GM21717 (cell line): ENCODE measurements around the gene STAT4.

Source experiments
- ATAC-seq: cut with Tn5 transposase; IDR thresholded peaks from one replicate; pipeline ENCODE4 v1.9.1; 2021; ENCODE audit warnings: mild to moderate bottlenecking, moderate library complexity; ENCODE audit not compliant: unreplicated experiment

Gene STAT4

DNA sequence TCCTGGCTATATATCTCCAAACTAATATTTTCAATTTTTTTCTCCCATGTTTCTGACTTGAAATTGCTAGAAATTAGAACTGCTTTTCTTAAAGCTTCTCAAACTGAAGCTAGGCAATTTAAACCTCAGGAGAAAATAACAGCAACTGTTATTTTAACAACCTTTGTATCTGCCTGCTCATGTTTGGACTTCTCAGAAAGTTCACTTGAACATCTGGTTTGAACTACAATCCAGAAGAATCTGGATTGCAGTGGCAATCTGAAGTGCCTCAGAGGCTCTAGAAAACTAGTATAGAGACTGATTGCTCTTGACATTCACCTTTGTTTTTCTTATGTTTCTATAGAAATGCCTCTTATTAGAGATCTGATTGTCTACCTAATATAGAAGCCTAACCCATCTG, 64.1 kb downstream of the STAT4 start:
- no peak for ATAC-seq

DNA sequence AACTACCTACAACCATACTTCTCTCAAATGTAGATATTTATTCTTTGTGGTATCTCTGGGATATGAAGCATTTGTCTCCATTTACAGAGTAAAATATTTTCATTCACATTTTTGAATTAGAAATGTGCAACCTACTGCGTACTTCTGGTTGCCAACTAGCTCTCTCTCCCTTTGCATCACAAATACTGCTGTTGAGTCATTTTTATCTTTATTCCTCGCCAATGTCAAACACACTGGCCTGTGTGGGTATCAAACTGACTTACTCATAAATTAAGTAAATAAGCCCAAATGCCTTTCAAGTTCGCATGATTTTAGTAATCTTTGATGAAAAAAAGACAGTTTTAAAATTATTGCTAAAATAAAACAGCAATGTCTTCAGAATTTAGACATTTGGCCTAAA, 67.3 kb downstream of the STAT4 start:
- ATAC-seq, result no peak

DNA sequence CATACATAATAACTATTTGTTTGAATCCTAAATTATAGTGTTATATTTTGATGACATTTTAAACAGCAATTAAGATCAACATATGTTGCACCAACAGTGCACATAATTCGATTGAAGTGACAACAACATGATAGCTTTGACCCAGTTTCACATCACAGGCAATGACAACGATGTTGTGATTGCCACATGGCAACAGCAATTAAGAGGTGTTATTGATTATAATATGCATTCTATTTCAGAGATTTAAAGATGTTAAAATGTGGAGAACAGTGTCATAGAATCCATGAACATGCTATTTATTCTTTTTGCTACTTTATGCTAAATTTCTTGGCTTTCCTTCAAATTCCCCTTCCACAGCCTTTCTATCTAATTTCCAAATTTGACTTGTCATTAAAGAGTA, 68.5 kb downstream of the STAT4 start:
- ATAC-seq, result no peak

DNA sequence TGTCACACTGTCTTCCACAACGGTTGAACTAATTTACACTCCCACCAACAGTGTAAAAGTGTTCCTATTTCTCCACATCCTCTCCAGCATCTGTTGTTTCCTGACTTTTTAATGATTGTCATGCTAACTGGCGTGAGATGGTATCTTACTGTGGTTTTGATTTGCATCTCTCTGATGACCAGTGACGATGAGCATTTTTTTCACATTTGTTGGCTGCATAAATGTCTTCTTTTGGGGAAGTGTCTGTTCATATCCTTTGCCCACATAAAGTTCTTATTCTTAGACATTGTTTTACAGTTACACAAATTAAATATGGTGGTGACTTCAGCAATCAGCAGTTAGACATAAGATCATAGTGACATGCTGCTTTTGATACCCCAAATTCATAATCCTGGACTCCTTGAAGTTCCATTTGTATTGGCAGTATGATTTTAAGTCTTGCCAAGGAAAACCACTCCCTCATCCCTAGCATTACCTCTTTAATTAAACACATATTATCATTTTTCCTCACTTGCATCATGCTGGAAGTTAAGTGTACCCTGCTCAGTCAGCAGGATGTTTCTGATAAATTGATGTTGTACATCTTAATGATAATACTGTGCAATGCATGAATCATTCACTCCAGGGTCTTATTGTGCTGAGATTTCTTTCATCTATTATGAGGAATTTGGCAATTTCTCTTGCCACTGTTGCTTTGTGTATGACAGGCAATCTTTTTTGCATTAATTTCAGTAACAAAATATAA, 69.2 kb downstream of the STAT4 start:
- no peak for ATAC-seq

DNA sequence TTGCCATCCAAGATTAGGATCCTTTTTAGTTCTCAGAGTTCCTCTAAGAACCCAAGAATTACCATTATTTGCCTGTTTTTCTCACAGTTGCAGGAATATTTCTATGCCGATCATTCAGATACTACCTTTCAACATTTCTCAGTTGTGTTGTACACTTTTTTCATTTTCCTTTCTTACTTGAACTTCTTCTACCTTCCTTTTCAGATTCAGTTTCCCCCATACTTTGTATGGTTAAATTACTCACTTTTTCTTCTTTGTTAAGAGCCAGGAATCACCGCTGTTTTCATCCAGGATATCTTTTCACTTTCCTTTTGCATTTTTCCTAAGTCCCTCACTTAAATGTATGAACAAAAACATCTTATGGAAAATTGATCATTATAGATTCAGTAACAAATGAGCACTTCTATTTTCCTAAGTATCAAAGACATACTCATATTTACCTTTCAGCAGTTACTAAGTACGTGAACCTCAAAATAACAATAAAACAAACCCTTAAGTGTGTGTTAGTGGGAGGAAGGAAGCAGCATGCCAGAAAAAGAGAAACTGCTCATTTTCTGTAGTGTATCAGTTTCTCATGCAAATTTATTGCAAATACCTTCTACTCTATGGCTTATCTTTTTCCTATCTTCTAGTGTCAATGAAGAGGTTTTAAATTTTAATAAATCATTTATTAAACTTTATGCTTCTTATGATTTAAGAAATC, 72.5 kb downstream of the STAT4 start:
- no peak for ATAC-seq

DNA sequence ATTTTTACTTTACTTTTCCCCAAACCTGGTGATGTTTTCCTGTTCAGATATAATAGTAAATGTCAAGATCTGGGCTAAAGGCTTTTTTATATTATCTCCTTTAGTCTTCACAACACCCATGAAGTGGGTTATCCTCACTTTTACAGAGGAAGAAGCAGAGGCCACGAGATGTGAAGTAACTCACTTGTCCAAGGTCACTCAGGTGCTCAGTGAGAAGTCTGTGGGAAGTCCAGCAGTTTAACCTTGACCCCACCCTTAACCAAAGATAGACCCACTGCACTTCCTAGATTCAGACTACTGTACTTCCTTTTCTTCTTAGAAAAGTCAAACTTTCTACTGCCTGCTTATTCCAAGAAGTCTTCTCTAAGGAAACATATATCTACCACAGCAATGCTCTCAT, 80.5 kb downstream of the STAT4 start:
- no peak for ATAC-seq

DNA sequence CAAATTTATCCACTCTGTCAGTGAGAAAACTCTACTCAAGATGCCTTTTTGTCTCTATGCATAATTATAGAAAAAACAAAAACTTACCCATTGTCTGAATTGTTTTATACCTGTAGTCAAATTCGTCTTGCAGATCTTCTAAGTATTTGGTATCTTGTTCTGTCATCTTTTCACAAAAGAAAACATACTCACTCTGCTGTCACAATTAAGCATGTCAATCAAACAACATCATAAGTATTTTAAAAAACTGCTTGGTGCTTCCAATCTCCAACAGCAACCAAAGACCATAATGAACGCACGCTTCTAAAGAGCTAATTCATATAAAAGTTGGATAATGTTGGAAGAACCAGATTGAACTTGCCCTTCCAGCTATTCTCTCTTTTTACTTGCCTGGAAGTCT, 81.2 kb downstream of the STAT4 start:
- ATAC-seq, result no peak

DNA sequence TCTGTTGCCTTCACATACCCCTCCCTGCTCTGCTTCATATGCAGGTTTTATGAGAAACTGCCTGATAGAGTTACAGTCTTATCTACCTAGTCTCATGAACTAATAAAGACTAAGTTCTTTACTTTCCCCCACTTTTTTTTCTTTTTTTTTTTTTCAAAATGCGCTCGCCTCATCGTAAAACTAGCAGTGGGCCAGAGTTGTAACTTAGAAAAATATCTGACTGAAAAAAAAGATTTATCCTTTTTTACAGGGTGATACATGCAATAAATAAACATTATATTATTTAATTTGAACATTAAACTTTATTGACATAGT, 83.9 kb downstream of the STAT4 start:
- ATAC-seq, result no peak

DNA sequence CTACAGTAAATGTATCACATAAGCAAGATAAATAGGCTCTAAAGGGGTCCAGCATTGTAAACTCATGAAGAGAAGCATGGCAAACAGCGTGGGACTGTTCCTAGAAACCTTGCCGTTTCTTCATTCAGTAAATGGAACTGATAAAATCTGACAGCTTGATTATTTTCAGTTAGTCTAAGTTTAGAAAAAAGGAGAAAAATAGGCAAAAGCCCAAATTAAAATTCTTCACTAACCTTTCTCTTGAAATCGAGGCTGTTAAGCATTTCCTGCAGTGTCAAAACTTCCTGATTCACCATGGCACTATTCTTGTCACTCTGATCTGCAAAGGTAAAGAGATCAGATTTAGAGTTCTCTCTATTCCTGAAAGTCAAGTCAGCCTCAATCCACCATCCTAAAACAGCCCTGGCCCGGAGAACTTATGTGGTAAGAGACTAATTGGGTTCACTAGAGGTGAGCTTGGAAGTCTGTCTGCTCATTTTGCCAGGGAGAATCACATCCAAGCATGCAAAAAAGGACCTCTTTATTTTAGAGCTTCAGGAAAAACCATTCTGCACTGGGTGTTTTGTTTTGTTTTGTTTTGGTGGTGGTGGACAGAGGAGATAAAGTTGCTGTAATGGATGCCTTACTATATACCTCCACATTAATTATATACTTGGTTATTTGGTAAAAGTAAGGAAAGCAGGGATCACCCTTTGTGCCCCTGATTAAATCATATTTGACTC, 84.4 kb downstream of the STAT4 start:
- no peak for ATAC-seq

DNA sequence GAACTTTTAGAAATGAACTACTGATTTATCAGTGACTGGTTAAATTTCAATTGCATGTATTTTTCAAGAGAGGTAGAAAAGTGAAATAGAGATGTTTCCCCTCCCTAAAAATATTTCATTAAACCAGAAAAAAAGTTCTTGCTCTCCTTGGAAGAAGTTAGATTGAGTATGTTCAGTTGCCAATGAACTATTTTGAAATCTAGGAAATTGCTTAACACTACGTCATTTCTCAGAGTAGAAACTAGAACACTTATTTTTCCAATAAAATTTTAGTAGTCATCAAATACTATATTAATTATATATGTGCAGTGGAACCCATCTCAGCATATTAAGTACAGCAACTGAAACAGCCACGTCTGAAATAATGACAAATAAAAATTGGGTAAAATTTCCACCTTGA, 85.0 kb downstream of the STAT4 start:
- no peak for ATAC-seq

DNA sequence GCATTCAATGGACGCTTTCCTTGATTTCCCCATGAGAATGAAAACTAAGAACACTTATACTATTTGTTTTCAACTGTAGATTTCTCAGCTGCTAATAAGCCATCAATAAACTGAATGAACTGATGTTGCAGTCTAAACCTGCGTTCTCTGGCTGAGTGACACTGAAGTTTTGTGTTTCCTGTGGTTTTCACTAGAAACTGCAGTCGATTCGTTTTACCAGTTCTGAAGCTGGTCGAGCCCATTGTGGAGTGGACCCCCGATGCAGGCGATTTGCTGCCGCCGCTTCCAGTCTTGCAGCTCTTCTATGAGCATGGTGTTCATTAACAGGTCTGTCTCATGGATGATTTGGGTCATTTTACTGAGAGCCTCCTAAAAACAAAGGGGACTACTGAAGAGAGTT, 86.2 kb downstream of the STAT4 start:
- no peak for ATAC-seq

DNA sequence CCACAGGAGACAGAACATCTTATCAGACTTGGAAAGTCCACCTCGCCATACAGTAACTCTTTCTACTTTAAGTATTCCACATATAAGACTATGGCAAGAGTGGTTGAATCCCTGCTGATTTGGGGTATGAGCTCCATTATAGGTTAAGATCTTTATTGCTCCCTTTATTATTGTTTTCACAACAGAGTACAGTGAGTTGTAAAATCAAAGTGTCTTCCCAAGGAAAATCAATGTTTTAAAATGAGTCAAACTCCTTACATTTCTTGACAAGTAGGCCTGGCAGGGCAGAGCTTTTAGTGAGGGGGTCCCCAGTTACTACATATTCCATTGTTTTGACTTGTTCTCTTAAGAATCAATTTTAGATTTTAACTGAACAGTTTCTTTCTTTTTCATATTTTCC, 87.2 kb downstream of the STAT4 start:
- ATAC-seq, result no peak

DNA sequence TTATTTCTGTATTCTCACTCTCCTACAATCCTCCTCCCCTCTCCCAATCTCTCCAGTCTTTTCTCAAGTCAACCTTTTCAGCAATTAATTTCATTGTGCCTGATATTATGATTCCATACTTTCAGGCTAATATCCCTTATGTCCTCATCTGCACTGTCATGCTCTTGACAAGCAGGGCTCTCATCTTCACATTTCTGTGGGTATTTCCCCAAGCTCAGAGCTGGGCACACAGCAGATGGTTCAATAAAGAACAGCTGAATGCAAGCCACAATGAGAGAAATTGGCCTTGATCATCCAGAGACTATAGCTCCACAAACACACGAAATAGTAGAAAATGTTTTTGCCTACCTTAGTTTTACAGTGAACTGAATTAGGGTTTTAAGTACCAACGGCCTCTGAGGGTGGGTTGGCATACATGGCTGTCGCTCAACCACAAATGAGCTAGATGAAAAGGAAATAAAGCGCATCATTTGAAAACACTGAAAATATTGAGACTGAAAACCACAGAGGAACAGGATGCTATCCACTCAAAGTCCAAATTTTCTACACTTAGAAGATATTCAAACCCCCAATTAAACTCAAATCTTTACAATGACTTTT, 89.3 kb downstream of the STAT4 start:
- ATAC-seq, result no peak

DNA sequence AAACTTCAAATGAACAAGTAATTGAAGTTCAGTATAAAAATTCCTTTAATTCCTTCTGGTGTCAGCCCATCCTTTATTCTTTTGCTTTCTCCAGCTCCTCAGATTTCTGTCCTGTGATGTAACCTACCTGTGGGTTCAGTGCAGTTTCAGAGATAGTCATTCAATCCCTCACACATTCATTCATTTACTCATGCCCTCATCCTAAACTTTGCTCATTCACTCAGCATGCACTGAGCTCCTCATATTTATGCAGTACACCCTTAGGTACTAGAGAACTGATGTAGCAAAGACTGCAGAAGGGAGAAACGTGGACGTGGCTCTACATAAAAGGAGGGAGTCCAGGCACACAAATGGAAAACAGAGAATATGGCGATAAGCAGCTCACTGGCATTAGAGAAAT, 91.5 kb downstream of the STAT4 start:
- no peak for ATAC-seq

DNA sequence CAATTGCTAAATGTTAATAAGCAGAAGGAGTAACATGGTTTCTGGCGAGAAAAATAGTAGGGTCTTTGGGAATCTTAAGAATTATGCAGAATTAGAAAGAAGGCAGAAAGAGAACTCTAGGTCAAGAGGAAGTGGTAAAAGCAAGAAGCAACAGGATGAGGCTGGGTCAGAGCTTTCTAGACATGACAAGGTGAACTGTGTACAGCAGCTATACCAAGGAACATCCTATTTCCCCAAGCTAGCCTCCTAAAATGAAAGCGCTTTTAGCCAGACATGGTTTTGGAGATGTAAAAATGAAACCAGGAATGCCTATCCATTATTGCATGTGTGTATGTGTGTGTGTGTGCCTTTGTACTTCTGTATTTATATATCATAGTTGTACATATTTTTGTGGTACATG, 94.6 kb downstream of the STAT4 start:
- no peak for ATAC-seq

DNA sequence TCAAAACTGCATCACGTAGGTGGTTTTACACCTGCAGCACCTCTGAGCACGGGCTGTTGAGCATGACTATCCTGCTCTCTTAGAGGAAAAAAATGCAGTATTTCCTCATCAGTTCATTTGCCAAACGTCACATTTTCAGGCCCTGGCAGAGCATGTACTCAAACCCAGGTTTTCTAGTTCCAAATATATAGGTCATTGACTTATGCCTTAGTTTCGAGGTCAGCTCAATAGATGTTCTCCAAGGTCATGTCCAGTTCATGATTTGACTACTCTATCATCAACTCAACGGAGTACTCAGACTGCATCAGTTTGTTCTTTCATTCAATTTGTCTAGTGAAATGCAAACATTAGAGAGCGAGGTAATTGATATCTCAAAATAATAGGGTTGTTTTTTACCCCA, 97.5 kb downstream of the STAT4 start:
- ATAC-seq, result no peak

DNA sequence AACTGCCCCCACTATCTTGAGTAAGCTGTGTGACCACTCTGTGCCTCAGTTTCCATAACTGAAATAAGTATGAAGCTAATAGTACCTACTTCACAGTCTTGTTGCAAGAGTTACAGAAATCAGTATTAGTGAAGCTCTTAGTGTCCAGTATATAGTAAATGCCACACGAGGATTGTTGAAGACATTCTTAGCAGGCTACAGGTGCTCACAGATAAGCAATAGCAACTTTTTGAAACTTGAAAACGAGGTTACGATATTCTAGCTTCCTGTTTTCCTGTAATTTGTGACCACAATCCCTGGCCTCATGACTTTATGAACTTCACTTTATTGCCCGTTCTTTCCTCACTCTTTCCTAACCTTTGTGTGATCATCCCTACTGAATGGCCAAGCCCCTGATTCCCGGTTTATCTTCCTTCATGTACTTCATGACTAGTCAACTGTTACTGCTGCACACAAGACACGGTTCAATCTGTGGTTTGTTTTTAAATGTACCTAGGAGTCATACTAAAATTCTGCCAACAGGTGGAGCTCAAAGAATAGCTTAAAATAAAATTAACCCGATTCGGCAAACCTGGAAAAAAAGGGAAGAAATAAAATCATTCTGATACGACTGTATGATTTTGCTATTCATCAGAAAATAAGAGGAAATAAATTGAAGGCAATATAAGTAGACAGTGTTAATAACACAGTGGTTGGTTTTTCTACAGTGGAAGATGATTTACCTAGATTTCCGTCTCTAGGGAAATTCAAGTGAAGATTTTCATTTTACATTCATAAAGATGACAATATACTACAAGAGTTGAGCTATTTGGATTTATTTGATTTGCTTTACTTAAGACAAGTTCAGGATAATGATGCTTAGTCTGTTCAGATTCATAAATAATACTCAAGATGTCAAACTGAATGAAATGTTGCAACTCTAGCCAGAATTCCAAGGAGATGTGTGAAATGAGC, 98.7 kb downstream of the STAT4 start:
- no peak for ATAC-seq

DNA sequence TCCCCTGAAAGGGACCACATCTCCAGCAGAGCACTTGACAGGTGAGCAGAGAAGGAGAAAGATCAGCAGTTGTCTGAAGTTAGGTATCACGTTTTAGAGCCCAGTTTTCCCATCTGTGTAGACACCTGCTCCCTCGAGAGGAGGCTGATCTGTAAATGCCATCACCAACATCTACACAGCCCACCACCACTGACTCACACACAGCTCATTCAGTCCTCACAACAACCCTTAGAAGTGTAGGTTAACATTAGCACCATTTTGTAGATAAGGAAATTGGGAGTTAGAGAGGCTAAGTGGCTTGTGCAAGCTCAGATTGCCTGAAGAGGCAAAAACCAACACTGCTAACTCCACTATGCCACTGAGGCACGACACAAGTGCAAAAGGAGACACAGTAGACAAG, 99.6 kb downstream of the STAT4 start:
- no peak for ATAC-seq

DNA sequence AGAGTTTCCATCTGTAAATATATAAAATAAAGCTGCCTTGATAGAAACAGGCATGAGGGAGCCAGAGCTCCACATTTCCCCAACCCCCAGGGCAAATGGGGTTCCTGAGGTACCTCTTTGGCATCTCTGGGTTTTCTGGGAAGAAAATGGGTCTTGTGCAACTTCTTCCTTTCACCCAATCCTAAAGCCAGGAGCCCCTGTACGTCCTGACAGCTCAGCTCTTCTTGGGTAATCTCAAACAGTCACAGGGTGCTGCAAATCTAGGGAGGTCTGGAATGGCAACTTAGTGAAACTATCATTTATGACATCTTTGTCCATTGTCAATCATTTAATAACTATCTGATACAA, 100.2 kb downstream of the STAT4 start:
- no peak for ATAC-seq

DNA sequence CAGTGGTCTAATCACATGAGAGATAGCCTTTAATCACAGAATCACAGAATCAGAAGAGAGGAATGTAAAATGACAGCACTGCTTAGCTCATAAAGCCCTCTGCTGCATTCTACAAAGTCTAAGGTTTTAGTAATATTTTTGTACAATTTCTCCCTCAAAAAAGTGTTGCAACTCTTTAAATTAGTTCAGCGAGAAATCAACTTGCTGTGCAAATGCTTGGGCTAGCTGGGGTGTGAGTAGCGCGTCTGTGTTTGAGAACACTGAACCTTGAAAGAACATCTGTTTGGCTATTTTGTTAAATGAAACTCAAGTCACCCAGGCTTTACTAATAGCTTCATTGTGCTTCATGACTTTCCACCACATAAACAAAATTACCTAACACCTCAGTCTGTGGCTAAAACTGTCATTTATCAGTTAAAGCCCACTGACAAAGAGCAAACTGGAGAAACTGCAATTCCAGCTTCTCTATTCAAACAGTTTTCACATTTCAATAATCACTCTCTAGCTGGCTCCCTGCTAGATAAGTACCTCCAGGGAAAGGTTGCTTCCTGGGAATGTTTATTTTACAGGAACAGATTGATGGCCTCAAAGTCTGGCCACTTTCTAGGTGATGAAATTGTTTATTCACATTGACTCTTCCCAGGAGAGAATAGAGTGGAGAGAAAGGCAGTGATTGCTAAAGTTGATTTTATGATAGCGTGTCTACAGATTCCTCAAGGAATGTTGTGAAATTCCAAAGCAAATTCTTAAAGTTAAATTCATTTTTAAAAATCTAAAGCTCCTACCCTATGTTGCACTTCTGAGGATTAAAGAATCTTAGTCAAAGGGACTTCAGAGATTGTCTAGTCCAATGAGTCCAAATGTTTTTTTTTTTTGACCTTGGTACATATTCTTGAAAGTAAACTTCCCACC, 100.8 kb downstream of the STAT4 start:
- peak; percentile 55 for ATAC-seq
